Trophoblast cell (in vitro differentiated cells and primary cell): ENCODE data around the gene TCTN2. TPM values are rescaled to one million over a fixed set of nuclear protein-coding genes. Genes with fewer than 3 reads are reported as not detected.

ENCODE experiments used
- DNase-seq, 2 donors: peaks; one replicate each; pipeline ENCODE4 v3.0.0-alpha.2; 2016
- H2AFZ ChIP-seq: 2 replicates; pipeline ENCODE4 v1.6.1; 2013; ENCODE audit warnings: low read length, moderate library complexity, mild to moderate bottlenecking; ENCODE audit not compliant: insufficient read depth, poor library complexity
- H2AK5ac ChIP-seq: 2 replicates; pipeline ENCODE4 v1.6.1; 2013; ENCODE audit warnings: mild to moderate bottlenecking, low read length
- H2BK120ac ChIP-seq: 2 replicates; pipeline ENCODE4 v1.6.1; 2013; ENCODE audit warnings: low read length, mild to moderate bottlenecking, moderate library complexity; ENCODE audit not compliant: insufficient read depth, poor library complexity
- H2BK12ac ChIP-seq: 2 replicates; pipeline ENCODE4 v1.6.1; 2013; ENCODE audit warnings: mild to moderate bottlenecking, low read length, moderate library complexity
- H2BK5ac ChIP-seq: 2 replicates; pipeline ENCODE4 v1.6.1; 2013; ENCODE audit warnings: low read length, low read depth, moderate library complexity, mild to moderate bottlenecking; ENCODE audit not compliant: poor library complexity
- H3K14ac ChIP-seq: 2 replicates; pipeline ENCODE4 v1.6.1; 2013; ENCODE audit warnings: mild to moderate bottlenecking, low read length
- H3K18ac ChIP-seq: 2 replicates; pipeline ENCODE4 v1.6.1; 2013; ENCODE audit warnings: mild to moderate bottlenecking, low read length
- H3K23ac ChIP-seq: 2 replicates; pipeline ENCODE4 v1.6.1; 2013; ENCODE audit warnings: low read length
- H3K27ac ChIP-seq: 2 replicates; pipeline ENCODE4 v1.5.1; 2013; ENCODE audit warnings: low read depth, mild to moderate bottlenecking, inconsistent platforms, low read length, moderate library complexity
- H3K27me3 ChIP-seq: 2 replicates; pipeline ENCODE4 v1.6.1; 2013; ENCODE audit warnings: inconsistent platforms, mild to moderate bottlenecking, low read length, moderate library complexity; ENCODE audit not compliant: insufficient read depth
- H3K36me3 ChIP-seq, 2 experiments: 1 replicate in 1 of 2; 2 replicates in 1 of 2; pipeline ENCODE4 v1.6.1; 2013; ENCODE audit warnings: low read length in 2 of 2, mild to moderate bottlenecking in 2 of 2, moderate library complexity in 1 of 2; ENCODE audit not compliant: insufficient read depth in 2 of 2, control insufficient read depth in 1 of 2
- H3K4ac ChIP-seq: 2 replicates; pipeline ENCODE4 v1.6.1; 2013; ENCODE audit warnings: low read depth, mild to moderate bottlenecking, low read length, moderate library complexity
- H3K4me1 ChIP-seq, 2 experiments: 1 replicate in 1 of 2; 2 replicates in 1 of 2; pipeline ENCODE4 v1.6.1; 2013; ENCODE audit warnings: low read length in 2 of 2, mild to moderate bottlenecking in 2 of 2, moderate library complexity in 1 of 2; ENCODE audit not compliant: insufficient read depth in 2 of 2, control insufficient read depth in 1 of 2
- H3K4me2 ChIP-seq: 2 replicates; pipeline ENCODE4 v1.6.1; 2013; ENCODE audit warnings: inconsistent platforms, mild to moderate bottlenecking, low read length, moderate library complexity
- H3K4me3 ChIP-seq: 2 replicates; pipeline ENCODE4 v1.5.1; 2013; ENCODE audit warnings: mild to moderate bottlenecking, low read depth, low read length, inconsistent platforms
- H3K79me1 ChIP-seq: one replicate; pipeline ENCODE4 v1.6.1; 2013; ENCODE audit warnings: low read length
- H3K79me2 ChIP-seq: 2 replicates; pipeline ENCODE4 v1.6.1; 2013; ENCODE audit warnings: low read length, mild to moderate bottlenecking; ENCODE audit not compliant: control insufficient read depth, insufficient read depth, poor library complexity
- H3K9ac ChIP-seq: 2 replicates; pipeline ENCODE4 v1.6.1; 2013; ENCODE audit warnings: mild to moderate bottlenecking, low read length
- H3K9me3 ChIP-seq: 2 replicates; pipeline ENCODE4 v1.6.1; 2013; ENCODE audit warnings: low read depth, mild to moderate bottlenecking, control low read depth, inconsistent platforms, low read length; ENCODE audit not compliant: insufficient read depth
- H4K12ac ChIP-seq: 2 replicates; pipeline ENCODE4 v1.6.1; 2013; ENCODE audit warnings: low read depth, mild to moderate bottlenecking, low read length, moderate library complexity
- H4K8ac ChIP-seq: 2 replicates; pipeline ENCODE4 v1.6.1; 2013; ENCODE audit warnings: low read depth, mild to moderate bottlenecking, low read length, moderate library complexity
- H4K91ac ChIP-seq: one replicate; pipeline ENCODE4 v1.6.1; 2013; ENCODE audit warnings: low read depth, mild to moderate bottlenecking, low read length, moderate library complexity
- WGBS: extraction: QIAGEN DNeasy Blood & Tissue Kit; methylation state at CpG from one replicate; pipeline ENCODE4 v1.1.7; 2013; ENCODE audit warnings: missing lambda C conversion rate; ENCODE audit not compliant: insufficient read length, insufficient coverage; ENCODE audit errors: extremely low coverage; 5-methylcytosine and 5-hydroxymethylcytosine counted together
- polyA plus RNA-seq: library from polyadenylated mRNA; stranded (reverse); fragments of 200-250 nt; gene quantifications from 2 replicates; pipeline ENCODE4 v1.2.3, GENCODE V29; 2013

TCTN2 gene
- 7.2 and 7.3 TPM in 2 replicates for polyA plus RNA-seq

DNA sequence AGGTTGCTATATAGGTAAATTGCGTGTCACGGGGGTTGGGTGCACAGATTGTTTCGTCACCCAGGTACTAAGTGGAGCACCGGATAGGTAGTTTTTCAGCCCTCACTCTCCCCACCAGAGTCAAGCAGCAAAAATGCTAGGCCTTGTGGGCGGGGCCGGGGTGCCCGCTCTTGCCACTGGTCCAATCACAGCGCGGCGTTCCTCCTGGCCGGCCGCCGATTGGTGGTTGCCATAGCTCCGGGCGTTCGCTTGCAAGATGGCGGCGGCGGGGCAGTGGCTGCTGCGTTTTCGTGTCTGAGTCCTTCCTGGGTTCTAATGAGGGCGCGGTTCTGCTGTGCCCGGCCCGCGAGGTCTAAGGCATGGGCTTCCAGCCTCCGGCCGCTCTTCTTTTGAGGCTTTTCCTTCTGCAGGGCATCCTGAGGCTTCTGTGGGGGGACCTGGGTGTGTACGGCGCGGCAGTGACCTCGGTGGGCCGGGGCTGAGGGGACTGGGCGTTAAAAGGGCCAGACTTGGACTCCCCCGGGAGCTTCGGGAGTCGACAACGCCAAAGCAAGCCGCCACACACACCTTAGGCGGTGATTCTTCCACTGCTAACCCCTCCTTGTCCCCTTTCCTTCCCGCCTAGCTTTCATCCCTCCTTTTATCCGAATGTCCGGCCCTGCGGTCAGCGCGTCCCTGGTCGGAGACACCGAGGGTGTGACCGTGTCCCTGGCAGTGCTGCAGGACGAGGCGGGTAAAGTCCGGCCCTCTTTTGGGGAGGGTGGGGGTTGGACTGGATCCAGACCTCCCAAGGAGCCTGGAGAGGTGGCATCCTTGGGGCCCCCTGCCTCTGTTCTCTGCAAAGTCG, at the start of gene TCTN2:
TCTN2 (plus strand) TSS at position 232 of the 847 bp plus-strand sequence; CDS start at position 360, 128 bp downstream.
- H3K9ac ChIP-seq, result peak within 1 kb of the TSS; percentile 46
- no CpG with 5 or more reads among the region's 53 CpGs for WGBS
- H3K27me3 ChIP-seq, result no peaks in the 10 kb centered on the region
- H3K4me2 ChIP-seq, result peak within 1 kb of the TSS; percentile 81
- H3K18ac ChIP-seq, result peak within 1 kb of the TSS; percentile 22
- H3K14ac ChIP-seq, result peak within 1 kb of the TSS; percentile 51
- no peak within 1 kb of the TSS for H3K23ac ChIP-seq
- H2AK5ac ChIP-seq, result no peak within 1 kb of the TSS
- peaks cover 13 to 14% of the 10 kb centered on the region in 2 experiments for H3K36me3 ChIP-seq
- no peak within 1 kb of the TSS for H3K27ac ChIP-seq
- H3K9me3 ChIP-seq, result no peaks in the 10 kb centered on the region
- H2BK5ac ChIP-seq, result peak within 1 kb of the TSS; percentile 24
- peak; percentile 89 to 95 for DNase-seq
- H2BK12ac ChIP-seq, result no peak within 1 kb of the TSS
- peak within 1 kb of the TSS; percentile 88 for H3K4me3 ChIP-seq
- H3K79me2 ChIP-seq, result peaks cover 4% of the 10 kb centered on the region
- H4K12ac ChIP-seq, result peak within 1 kb of the TSS; percentile 65
- peaks cover 2% of the 10 kb centered on the region for H3K79me1 ChIP-seq
- H4K8ac ChIP-seq, result peak within 1 kb of the TSS; percentile 85
- no peak within 1 kb of the TSS for H2BK120ac ChIP-seq
- peaks cover 3 to 6% of the 10 kb centered on the region in 2 experiments for H3K4me1 ChIP-seq
- peak within 1 kb of the TSS; percentile 96 for H2AFZ ChIP-seq
- H3K4ac ChIP-seq, result no peak within 1 kb of the TSS
- peak within 1 kb of the TSS; percentile 15 for H4K91ac ChIP-seq

DNA sequence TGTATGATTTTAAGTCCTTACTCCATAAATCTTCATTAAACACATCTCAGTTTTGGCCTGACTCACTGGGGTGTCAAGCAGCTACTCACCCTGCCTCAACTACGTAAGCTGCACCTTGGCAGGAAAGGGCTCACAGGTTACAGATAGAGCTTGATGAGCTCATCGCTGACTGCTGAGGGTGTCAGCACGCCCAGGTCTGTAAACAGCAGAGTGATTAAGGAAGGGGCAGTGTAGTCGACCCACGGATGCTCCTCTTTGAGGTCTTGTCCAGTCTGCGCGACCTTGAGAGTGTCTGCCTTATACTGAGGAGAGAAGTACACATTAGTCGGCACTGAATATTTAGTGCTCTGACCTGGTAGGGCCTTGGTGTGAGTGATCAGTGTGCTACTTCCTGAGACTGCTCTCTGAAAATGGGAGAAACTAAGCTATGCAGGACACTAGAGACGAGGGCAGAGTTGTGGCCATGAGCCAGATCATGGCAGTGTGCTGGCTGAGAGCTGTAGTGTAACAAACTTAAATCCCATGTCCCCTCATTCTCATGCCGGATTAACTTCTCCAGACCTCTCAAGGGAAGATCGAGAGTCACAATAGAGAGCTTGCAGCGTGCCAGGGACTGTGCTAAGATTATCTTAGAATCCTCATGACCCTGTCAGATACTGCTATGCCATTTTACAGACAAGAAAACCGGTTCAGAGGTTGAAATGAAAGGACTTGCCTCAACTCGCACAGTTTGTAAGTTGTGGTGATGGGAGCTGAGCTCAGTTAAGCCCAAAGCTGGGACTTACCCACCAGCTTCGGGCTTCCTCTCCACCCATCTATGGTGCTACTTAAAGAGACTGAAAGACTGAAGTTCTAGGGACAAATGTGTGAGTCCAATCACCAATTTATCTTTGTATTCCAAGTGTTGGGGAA, 49.0 kb upstream of the TCTN2 start:
- DNase-seq, result no peak
- H4K91ac ChIP-seq, result no peak overlapping the region
- no peak overlapping the region for H3K9ac ChIP-seq
- no peak overlapping the region for H2BK5ac ChIP-seq
- H3K4ac ChIP-seq, result no peak overlapping the region
- no peaks in the 10 kb centered on the region for H3K4me1 ChIP-seq
- H3K18ac ChIP-seq, result no peak overlapping the region
- WGBS, result no CpG with 5 or more reads among the region's 15 CpGs
- H2BK120ac ChIP-seq, result no peak overlapping the region
- no peaks in the 10 kb centered on the region for H3K79me1 ChIP-seq
- no peaks in the 10 kb centered on the region for H3K9me3 ChIP-seq
- H3K23ac ChIP-seq, result no peak overlapping the region
- no peak overlapping the region for H4K12ac ChIP-seq
- H3K4me2 ChIP-seq, result no peak overlapping the region
- no peak overlapping the region for H4K8ac ChIP-seq
- peaks cover 36 to 60% of the 10 kb centered on the region in 2 experiments for H3K36me3 ChIP-seq
- no peak overlapping the region for H2AK5ac ChIP-seq
- H2AFZ ChIP-seq, result no peak overlapping the region
- no peaks in the 10 kb centered on the region for H3K79me2 ChIP-seq
- H3K4me3 ChIP-seq, result no peak overlapping the region
- no peak overlapping the region for H2BK12ac ChIP-seq
- no peak overlapping the region for H3K27ac ChIP-seq
- H3K14ac ChIP-seq, result no peak overlapping the region
- no peaks in the 10 kb centered on the region for H3K27me3 ChIP-seq

DNA sequence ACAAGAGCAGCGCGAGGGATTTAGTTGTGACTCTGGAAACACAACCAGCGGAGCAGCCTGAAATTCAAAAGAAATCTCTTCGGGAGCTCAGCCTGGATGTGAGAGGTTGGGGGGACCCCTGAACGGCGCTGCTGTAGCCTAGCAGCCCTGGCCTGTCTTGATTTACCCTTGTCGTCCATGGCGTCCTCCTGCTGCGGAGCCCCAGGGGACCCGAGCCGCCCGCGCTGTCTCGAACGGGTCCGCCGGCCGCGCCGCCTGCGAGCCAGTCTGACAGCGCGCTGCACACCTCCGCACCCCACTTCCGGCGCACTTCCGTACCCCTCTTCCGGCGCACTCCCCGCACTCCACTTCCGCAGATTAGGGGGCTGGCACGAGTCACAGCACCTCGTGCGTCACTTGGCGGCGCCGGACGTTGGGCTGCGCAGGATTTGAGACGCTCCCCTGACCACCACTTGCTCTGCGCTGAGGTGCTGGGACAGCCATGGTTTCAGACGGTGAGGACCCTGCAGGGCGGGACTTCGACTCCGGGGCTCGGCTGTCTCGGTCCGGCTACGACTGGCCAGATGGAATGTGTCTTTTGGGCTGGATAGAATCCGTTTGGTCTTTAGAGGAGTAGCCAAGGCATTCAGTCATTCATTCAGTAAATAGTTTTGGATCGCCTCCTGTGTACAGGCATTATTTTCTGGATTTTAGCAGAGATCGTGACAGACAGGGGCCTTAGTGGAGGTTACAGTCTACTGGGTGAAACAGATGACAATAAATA, 37.4 kb upstream of the TCTN2 start, which contains the start of the genes EIF2B1 and GTF2H3:
EIF2B1 (minus strand) TSS at position 308 of the 763 bp plus-strand sequence; CDS start at position 179, 129 bp downstream.
GTF2H3 (plus strand) TSS at position 451 of the 763 bp plus-strand sequence; CDS start at position 482, 31 bp downstream.
- Histone ChIP-seq H3K4me1 (peaks cover 0 to 4% of the 10 kb centered on the region in 2 experiments), H3K14ac (peak within 1 kb of the TSS; percentile 84), H2BK120ac (peak within 1 kb of the TSS; percentile 19), H4K91ac (peak within 1 kb of the TSS; percentile 73), H3K9ac (peak within 1 kb of the TSS; percentile 96), H2BK5ac (peak within 1 kb of the TSS; percentile 45), H3K79me2 (peaks cover 9% of the 10 kb centered on the region), H3K27ac (no peak within 1 kb of the TSS), H3K23ac (no peak within 1 kb of the TSS), H3K27me3 (no peaks in the 10 kb centered on the region), H3K4ac (peak within 1 kb of the TSS; percentile 98), H3K9me3 (no peaks in the 10 kb centered on the region), H2AK5ac (peak within 1 kb of the TSS; percentile 72), H4K8ac (peak within 1 kb of the TSS; percentile 97), H3K4me3 (peak within 1 kb of the TSS; percentile 94), H2AFZ (peak within 1 kb of the TSS; percentile 76), H2BK12ac (peak within 1 kb of the TSS; percentile 54), H3K18ac (peak within 1 kb of the TSS; percentile 69), H4K12ac (peak within 1 kb of the TSS; percentile 92), H3K36me3 (peaks cover 12 to 22% of the 10 kb centered on the region in 2 experiments), H3K4me2 (peak within 1 kb of the TSS; percentile 90), H3K79me1 (peaks cover 7% of the 10 kb centered on the region)
- peak; percentile 91 to 94 for DNase-seq
- no CpG with 5 or more reads among the region's 52 CpGs for WGBS
